ENCODE results near the gene CBX1.

DNA sequence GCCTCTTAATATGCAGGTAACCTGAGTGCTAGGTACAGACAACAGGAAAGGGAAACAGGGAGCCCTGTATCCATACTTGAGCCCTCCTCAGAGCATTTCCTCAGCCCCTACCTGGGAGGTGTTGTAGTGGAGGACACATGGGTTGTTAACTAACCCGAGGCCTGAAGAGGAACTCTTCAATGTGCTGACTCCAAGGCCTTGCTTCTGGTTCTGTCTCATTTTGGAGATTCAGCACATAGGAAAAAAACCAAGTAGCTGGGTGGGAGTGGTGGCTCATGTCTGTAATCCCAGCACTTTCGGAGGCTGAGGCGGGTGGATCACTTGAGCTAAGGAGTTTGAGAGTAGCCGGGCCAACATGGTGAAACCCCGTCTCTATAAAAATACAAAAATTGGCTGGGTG, 31.1 kb upstream of the CBX1 start:
- TF ChIP-seq POLR2AphosphoS2 (conservative IDR thresholded peaks at IDR 0.05; ENCODE audit: low read length) (no peak), EP300 (IDR thresholded peaks at IDR 0.05) (no peak), MAZ (IDR thresholded peaks at IDR 0.05; ENCODE audit: borderline replicate concordance, low read depth, low read length) (no peak), SMC3 (IDR thresholded peaks at IDR 0.05) (no peak)

All from A549 (cell line).